Karpas-422 (cell line): Measurements from ENCODE around the gene NDEL1. TPM values are rescaled to one million over a fixed set of nuclear protein-coding genes. Genes with fewer than 3 reads are reported as not detected.
"Not testable (repeated sequence)": the region's sequence is repeated elsewhere in the genome, so short reads cannot be mapped to it uniquely, and the experiment has no call there.

Experiments
- DNase-seq: peaks from one replicate; pipeline ENCODE4 v3.0.0-alpha.2; 2015
- H2AFZ ChIP-seq: fragments of 200-600 bp; sonication (generic); 2 replicates; pipeline ENCODE4 v1.6.1; 2014; ENCODE audit warnings: antibody characterized with exemption, low read length, mixed read lengths
- H3K27ac ChIP-seq: fragments of 200-600 bp; sonication (generic); 2 replicates; pipeline ENCODE4 v1.5.1; 2014; ENCODE audit warnings: mild to moderate bottlenecking, low read length, moderate library complexity
- H3K27me3 ChIP-seq: fragments of 200-600 bp; sonication (generic); 2 replicates; pipeline ENCODE4 v1.6.1; 2014; ENCODE audit warnings: low read length, mixed read lengths
- H3K36me3 ChIP-seq: fragments of 200-600 bp; sonication (generic); 2 replicates; pipeline ENCODE4 v1.6.1; 2014; ENCODE audit warnings: low read length, mixed read lengths; ENCODE audit not compliant: insufficient read depth
- H3K4me1 ChIP-seq: fragments of 200-600 bp; sonication (generic); 2 replicates; pipeline ENCODE4 v1.6.1; 2014; ENCODE audit warnings: mild to moderate bottlenecking, low read length, mixed read lengths
- H3K4me2 ChIP-seq: fragments of 200-600 bp; sonication (generic); 2 replicates; pipeline ENCODE4 v1.6.1; 2014; ENCODE audit warnings: low read length, low read depth, mild to moderate bottlenecking; ENCODE audit not compliant: poor library complexity, severe bottlenecking
- H3K4me3 ChIP-seq: fragments of 200-600 bp; sonication (generic); 2 replicates; pipeline ENCODE4 v1.5.1; 2014; ENCODE audit warnings: mild to moderate bottlenecking, antibody characterized with exemption, low read length, mixed read lengths
- H3K79me2 ChIP-seq: fragments of 200-600 bp; sonication (generic); 2 replicates; pipeline ENCODE4 v1.6.1; 2014; ENCODE audit warnings: mild to moderate bottlenecking, low read length, mixed read lengths
- H3K9ac ChIP-seq: fragments of 200-600 bp; sonication (generic); 2 replicates; pipeline ENCODE4 v1.6.0; 2014; ENCODE audit warnings: low read length
- H3K9me2 ChIP-seq: fragments of 200-600 bp; sonication (generic), shearing (Covaris generic); replicated peaks from 2 replicates; pipeline ENCODE4 v1.6.0; 2014; ENCODE audit warnings: mild to moderate bottlenecking, low read length, moderate library complexity; ENCODE audit not compliant: insufficient read depth
- H3K9me3 ChIP-seq: fragments of 300-700, 200-600 bp; sonication (generic); 2 replicates; pipeline ENCODE4 v1.6.1; 2014; ENCODE audit warnings: low read length, mixed read lengths
- H4K20me1 ChIP-seq: fragments of 200-600 bp; sonication (generic); 2 replicates; pipeline ENCODE4 v1.6.1; 2014; ENCODE audit warnings: mild to moderate bottlenecking, antibody characterized with exemption, low read length, low read depth; ENCODE audit not compliant: insufficient read depth
- total RNA-seq: library from RNA; depleted of rRNA; stranded (reverse); fragments of >200 nt; shearing (Covaris generic); gene quantifications from 2 replicates; pipeline ENCODE4 v1.2.3, GENCODE V29; 2014; ENCODE audit warnings: low replicate concordance

The NDEL1 gene
- total RNA-seq, 1 experiment from 2014 or later = 48.6 TPM

GRCh38 chr17:8394497-8394896, 41.2 kb upstream of the NDEL1 start:
- H3K36me3 ChIP-seq, H3K27me3 ChIP-seq, H2AFZ ChIP-seq, H4K20me1 ChIP-seq, H3K79me2 ChIP-seq, DNase-seq, H3K9me2 ChIP-seq, H3K27ac ChIP-seq, H3K4me3 ChIP-seq, H3K4me2 ChIP-seq, H3K4me1 ChIP-seq, H3K9ac ChIP-seq, H3K9me3 ChIP-seq: not testable (repeated sequence)

DNA sequence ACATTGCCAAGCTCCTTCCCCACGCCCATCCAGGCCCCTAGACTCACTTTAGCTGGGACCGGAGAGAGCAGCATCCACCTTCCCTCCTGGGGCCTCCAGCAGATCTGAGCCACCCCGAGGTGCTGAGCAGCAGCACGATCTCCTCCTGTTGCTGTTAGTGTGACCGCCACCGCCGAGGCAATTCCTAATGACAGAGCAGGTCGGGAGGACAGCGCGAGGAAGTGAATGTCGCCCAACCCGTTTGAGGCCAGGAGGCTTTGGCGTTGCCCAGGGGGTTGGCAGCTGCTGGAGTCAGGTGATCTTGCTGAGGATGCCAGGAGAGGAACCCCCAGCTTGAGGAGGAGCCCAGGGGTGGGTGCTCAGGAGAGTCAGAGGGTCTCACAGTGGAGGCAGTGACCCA, 38.0 kb upstream of the NDEL1 start, which contains the start of gene RNF222:
TSS of gene RNF222 (minus strand) at position 192 of the 400 bp plus-strand sequence. CDS start 4,366 bp downstream, outside the sequence.
- Histone ChIP-seq H3K9ac (no peak within 1 kb of the TSS), H3K4me3 (no peak within 1 kb of the TSS), H3K27me3 (no peaks in the 10 kb centered on the region), H3K4me2 (no peak within 1 kb of the TSS), H3K79me2 (no peaks in the 10 kb centered on the region), H3K27ac (no peak within 1 kb of the TSS), H3K9me2 (no peaks in the 10 kb centered on the region), H2AFZ (no peak within 1 kb of the TSS), H3K4me1 (peaks cover 5% of the 10 kb centered on the region), H3K36me3 (no peaks in the 10 kb centered on the region), H4K20me1 (no peaks in the 10 kb centered on the region), H3K9me3 (no peaks in the 10 kb centered on the region)
- DNase-seq = no peak

DNA sequence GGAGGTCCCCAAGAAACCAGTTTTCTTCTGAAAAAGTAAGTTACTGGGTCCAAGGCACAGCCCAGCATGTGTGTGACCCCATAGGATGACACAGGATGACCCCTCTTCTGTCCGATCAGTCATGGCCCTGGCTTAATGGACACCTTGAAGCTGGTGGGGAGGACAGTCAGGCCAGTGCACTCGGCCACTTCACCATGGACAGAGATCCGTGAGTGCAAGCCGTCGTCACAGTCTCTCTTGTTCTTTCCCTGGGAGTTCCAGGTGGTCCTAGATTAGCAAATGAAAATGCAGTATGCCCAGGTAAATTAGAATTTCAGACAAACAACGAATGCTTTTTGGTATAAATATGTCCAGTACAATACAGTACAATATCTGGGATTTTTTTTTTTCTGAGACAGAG, 36.7 kb upstream of the NDEL1 start:
- Histone ChIP-seq H3K9me3 (no peaks in the 10 kb centered on the region), H3K4me1 (no peaks in the 10 kb centered on the region), H4K20me1 (no peaks in the 10 kb centered on the region), H3K4me2 (no peak overlapping the region), H2AFZ (no peak overlapping the region), H3K9ac (no peak overlapping the region), H3K79me2 (no peaks in the 10 kb centered on the region), H3K27me3 (no peaks in the 10 kb centered on the region), H3K27ac (no peak overlapping the region), H3K4me3 (no peak overlapping the region), H3K9me2 (no peaks in the 10 kb centered on the region), H3K36me3 (no peaks in the 10 kb centered on the region)
- no peak for DNase-seq

GRCh38 chr17:8401107-8401506, 34.6 kb upstream of the NDEL1 start:
- Histone ChIP-seq H3K9me3 (no peaks in the 10 kb centered on the region), H4K20me1 (no peaks in the 10 kb centered on the region), H3K9me2 (no peaks in the 10 kb centered on the region), H3K79me2 (no peaks in the 10 kb centered on the region), H3K4me3 (no peak overlapping the region), H3K9ac (no peak overlapping the region), H3K27ac (no peak overlapping the region), H3K27me3 (no peaks in the 10 kb centered on the region), H3K36me3 (no peaks in the 10 kb centered on the region), H3K4me1 (no peaks in the 10 kb centered on the region), H3K4me2 (no peak overlapping the region), H2AFZ (no peak overlapping the region)
- no peak for DNase-seq

DNA sequence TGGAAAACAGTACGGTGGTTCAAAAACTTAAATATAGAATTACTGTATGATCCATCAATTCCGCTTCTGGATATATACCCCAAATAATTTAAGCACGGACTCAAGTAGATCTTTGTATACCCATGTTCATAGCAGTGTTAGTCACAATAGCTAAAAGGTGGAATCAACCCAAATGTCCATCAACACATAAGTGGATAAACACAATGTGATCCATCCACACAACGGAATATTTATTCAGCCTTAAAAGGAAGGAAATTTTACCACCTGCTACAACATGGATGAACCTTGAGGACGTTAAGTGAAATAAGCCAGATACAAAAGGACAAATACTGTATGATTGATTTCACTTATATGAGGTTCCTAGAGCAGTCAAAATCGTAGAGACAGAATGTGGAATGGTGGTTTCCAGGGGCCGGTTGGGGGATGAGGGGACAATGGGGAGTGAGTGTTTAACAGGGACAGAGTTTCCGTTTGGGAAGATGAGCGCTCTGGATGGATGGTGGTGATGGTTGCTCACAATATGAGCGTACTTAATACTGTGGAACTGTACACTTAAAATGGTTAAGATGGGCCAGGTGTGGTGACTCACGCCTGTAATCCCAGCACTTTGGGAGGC, 32.7 kb upstream of the NDEL1 start:
- Histone ChIP-seq H3K79me2 (no peaks in the 10 kb centered on the region), H2AFZ (no peak overlapping the region), H3K4me2 (no peak overlapping the region), H4K20me1 (no peaks in the 10 kb centered on the region), H3K4me1 (no peaks in the 10 kb centered on the region), H3K27me3 (no peaks in the 10 kb centered on the region), H3K9me3 (no peaks in the 10 kb centered on the region), H3K4me3 (no peak overlapping the region), H3K36me3 (no peaks in the 10 kb centered on the region), H3K9ac (no peak overlapping the region), H3K9me2 (no peaks in the 10 kb centered on the region), H3K27ac (no peak overlapping the region)
- no peak for DNase-seq

DNA sequence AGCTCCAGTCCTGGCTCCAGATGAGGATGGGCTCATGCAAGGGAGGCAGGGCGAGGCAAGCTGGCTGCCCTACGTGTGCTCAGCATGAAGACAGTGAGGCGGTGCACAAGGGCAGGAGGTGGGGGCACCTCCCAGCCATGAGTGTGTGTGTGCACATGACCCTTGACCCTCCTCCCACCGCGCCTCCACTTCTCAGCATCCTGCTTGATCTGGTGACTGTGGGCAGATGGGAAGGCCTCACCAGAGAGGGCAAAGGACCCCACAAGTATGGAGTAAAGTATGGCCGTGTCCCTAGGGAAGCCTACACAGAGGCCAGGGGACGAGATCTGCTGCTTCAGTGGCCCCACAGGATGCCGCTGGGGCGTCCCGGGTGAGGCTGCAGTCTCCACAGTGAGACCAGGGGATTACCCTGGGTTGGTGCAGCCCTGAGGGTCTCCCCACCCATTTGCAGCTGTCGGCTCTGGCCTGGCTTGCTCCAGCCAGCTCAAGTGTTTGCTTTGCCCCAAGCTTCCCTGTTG, 30.1 kb upstream of the NDEL1 start:
- Histone ChIP-seq H3K4me1 (no peaks in the 10 kb centered on the region), H3K4me3 (no peak overlapping the region), H3K9me2 (no peaks in the 10 kb centered on the region), H3K79me2 (no peaks in the 10 kb centered on the region), H4K20me1 (no peaks in the 10 kb centered on the region), H3K27me3 (no peaks in the 10 kb centered on the region), H3K36me3 (no peaks in the 10 kb centered on the region), H3K27ac (no peak overlapping the region), H3K4me2 (no peak overlapping the region), H3K9ac (no peak overlapping the region), H3K9me3 (no peaks in the 10 kb centered on the region), H2AFZ (no peak overlapping the region)
- DNase-seq = no peak

DNA sequence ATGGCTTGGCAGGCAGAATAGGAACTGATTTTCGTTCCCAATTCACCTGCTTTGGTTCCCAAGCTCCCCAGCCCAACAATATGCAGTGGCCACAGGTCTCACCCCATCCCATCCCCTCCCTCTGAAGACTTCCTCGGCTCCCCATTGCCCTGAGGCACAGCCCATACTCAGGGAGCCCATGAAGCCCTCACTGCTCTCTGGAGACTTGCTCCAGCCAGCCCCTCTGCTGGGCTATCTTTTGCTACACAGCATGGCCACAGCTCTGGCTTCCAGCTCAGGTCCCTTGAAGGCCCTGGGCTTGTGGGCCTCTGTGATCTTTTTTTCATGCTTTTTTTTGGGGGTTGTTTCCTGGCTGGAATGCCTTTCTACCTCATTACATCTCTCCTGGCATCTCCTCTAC, 29.5 kb upstream of the NDEL1 start:
- Histone ChIP-seq H3K9ac (no peak overlapping the region), H3K36me3 (no peaks in the 10 kb centered on the region), H3K4me2 (no peak overlapping the region), H3K9me2 (no peaks in the 10 kb centered on the region), H3K79me2 (no peaks in the 10 kb centered on the region), H3K27me3 (no peaks in the 10 kb centered on the region), H3K27ac (no peak overlapping the region), H3K9me3 (no peaks in the 10 kb centered on the region), H4K20me1 (no peaks in the 10 kb centered on the region), H3K4me3 (no peak overlapping the region), H3K4me1 (no peaks in the 10 kb centered on the region), H2AFZ (no peak overlapping the region)
- DNase-seq = no peak

DNA sequence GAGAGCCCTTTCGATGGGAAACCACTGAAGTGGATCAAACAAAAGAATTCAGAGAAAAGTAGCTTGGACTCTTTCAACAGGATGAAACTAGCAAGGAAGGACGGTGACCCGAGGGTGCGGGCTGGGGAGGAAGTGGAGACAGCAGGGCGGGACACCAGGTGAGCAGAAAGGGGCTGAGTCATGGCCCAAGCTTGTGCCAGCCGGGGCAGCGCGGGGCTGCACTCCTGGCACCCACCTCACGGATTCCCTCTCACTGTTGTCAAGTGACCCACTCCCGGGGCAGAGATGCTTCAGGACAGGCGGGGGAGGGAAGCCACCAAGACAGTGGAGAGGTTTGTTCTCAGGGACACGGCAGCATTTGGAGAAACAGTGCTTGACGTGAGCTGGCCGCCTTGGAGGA, 27.3 kb upstream of the NDEL1 start:
- Histone ChIP-seq H3K9ac (no peak overlapping the region), H3K36me3 (no peaks in the 10 kb centered on the region), H3K4me1 (no peaks in the 10 kb centered on the region), H3K9me3 (no peaks in the 10 kb centered on the region), H3K27ac (no peak overlapping the region), H2AFZ (no peak overlapping the region), H3K79me2 (no peaks in the 10 kb centered on the region), H3K4me2 (no peak overlapping the region), H4K20me1 (no peaks in the 10 kb centered on the region), H3K9me2 (no peaks in the 10 kb centered on the region), H3K4me3 (no peak overlapping the region), H3K27me3 (no peaks in the 10 kb centered on the region)
- no peak for DNase-seq
